Stimulated activated CD4-positive, alpha-beta T cell treated with anti-CD3 and anti-CD28 coated beads, Interleukin-2, amount 100 ng/mL, for 4 hours (primary cell): ENCODE results near the gene ARHGAP44.
"Not testable (repeated sequence)": the region's sequence is repeated elsewhere in the genome, so short reads cannot be mapped to it uniquely, and the experiment has no call there.

ENCODE experiments used
- DNase-seq: peaks from one replicate; pipeline ENCODE4 v3.0.0-alpha.2; 2020; ENCODE audit warnings: low read depth

ARHGAP44 gene

DNA sequence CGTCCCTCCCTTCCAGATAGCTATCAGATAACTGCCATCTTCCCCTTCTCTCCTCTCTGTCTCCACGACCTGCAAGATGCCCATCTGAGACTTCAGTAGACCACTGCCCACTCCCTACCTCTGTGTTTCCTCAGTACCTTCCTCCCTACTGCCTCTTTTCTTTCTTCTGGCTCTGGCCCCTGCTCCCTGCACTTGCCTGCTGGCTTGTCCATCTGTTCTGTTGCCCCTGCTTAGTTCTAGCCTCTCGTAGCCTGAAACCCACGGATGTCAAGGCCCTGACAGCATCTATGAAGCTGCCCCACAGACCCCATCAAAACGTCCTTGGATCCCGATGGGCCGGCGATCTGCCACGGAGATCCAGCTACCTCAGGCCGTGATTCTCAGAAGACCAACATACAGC lies 175.5 kb downstream of the ARHGAP44 start:
- no peak for DNase-seq

- no peak for DNase-seq
Observed at GRCh38 chr17:12965988-12966387, 176.7 kb downstream of the ARHGAP44 start.

GRCh38 chr17:12966413-12966812 lies 177.1 kb downstream of the ARHGAP44 start:
- no peak for DNase-seq

DNA sequence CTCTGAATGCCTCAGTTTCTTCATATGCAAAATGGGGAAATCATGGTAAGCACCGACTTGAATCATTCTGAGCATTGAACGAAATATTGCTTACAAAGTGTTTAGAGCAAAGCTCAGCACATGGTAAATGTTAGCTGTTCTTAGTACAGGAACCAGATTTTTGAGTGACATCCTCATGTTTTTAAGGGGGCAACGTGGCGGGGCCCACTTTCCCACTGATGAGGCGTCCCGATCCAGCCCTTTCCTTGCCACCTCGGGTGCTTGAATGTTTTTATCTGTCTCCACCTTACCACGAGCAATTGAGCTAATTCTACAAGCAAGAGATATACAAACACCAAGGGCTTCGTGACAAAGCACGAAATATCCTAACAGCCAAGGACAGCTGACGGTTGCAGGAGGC lies 178.7 kb downstream of the ARHGAP44 start:
- DNase-seq = no peak

DNA sequence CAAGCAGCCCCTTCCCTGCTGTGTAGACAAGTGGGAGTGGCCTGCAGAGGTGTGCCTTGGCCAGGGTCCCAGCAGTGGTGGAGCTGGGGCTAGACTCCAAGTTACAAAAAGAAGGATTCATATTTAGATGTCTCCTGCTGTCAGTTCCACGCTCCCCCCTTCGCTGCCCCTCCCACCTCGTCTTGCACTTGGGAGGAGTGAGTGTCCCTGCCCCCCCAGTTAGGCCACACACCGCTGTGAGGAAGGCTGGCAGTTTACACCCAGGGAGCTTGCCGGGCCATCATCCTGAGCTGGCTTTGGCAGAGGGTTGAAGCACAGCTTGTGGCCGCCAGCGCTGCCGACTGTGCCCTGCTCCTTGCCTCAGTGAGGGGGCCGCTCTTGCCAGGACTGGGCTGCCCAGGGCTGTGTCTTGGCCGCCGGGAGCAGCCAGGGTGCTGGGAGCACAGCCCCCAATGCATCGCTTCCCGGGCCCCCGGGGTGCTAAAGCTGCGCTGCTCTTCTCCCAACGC lies 184.3 kb downstream of the ARHGAP44 start:
- DNase-seq = no peak

GRCh38 chr17:12974005-12974531 lies 184.8 kb downstream of the ARHGAP44 start:
- no peak for DNase-seq

GRCh38 chr17:12977008-12977751 lies 187.9 kb downstream of the ARHGAP44 start:
- DNase-seq = no peak

DNA sequence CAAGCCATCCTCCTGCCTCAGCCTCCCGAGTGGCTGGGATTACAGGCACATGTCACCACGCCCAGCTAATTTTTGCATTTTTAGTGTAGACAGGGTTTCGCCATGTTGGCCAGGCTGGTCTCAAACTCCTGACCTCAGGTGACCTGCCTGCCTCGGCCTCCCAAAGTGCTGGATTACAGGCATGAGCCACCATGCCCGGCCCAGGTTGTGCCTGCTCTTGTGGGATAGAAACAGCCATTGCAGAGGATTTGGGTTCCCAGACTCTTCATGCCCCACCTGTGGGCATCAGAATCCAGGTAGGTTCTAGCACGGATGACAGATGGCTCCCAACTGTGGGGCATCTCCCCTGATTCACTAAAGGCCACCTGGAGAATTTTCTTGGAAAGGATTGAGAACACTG lies 189.5 kb downstream of the ARHGAP44 start:
- not testable (repeated sequence) for DNase-seq

GRCh38 chr17:12979246-12979645 lies 189.9 kb downstream of the ARHGAP44 start:
- DNase-seq = no peak

GRCh38 chr17:12979826-12980500 lies 190.7 kb downstream of the ARHGAP44 start:
- no peak for DNase-seq

DNA sequence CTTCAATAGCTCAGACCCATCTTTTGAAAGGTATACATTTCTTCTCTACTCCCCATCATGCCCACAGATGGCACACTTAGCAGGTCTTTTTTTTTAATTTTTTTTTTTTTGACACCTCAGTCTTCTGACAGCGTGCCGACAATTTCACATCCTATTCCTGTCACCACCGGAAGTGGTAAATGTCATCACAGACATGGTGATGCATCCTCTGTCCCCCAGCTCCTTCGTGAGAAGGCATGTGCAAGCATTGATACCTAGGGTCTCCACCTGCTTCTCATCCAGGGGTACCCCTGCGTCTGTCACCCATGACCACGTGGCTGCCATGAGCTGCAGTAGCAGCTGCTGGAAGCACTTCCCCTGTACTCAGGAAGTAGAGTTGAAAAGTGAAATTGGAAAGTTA lies 192.9 kb downstream of the ARHGAP44 start:
- DNase-seq = no peak

DNA sequence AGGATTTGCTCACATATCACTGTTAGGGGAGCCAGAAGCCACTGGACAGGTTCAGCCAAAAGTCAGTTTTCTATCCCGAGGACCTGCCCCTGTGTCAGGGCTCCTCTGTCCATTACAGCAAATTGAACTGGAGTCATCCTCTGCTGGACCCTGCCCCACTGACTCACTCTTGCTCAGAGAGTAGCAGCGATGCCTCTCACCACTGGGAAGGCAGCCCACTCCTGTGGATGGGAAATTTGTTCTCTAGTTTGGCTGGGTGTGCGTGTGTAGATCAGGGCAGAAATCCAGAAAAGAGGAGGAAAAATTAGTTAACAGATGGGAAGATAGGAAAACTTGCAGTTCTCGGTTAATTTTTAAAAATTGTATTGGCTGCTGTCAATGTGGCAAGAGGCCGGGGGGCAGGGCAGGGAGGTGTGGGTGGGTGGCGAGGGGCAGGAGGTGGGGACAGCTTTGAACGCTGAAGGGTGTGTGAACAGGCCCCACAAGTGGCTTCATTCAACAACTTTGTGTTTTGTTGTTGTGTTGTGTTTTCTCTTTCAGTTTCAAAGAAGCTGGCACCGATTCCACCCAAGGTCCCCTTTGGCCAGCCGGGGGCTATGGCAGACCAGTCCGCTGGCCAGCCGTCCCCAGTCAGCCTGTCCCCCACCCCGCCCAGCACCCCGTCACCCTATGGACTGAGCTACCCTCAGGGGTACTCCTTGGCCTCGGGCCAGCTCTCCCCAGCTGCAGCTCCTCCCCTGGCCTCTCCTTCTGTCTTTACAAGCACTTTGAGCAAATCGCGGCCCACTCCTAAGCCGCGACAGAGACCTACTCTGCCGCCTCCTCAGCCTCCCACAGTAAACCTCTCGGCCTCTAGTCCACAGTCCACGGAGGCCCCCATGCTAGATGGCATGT lies 194.9 kb downstream of the ARHGAP44 start:
- no peak for DNase-seq

DNA sequence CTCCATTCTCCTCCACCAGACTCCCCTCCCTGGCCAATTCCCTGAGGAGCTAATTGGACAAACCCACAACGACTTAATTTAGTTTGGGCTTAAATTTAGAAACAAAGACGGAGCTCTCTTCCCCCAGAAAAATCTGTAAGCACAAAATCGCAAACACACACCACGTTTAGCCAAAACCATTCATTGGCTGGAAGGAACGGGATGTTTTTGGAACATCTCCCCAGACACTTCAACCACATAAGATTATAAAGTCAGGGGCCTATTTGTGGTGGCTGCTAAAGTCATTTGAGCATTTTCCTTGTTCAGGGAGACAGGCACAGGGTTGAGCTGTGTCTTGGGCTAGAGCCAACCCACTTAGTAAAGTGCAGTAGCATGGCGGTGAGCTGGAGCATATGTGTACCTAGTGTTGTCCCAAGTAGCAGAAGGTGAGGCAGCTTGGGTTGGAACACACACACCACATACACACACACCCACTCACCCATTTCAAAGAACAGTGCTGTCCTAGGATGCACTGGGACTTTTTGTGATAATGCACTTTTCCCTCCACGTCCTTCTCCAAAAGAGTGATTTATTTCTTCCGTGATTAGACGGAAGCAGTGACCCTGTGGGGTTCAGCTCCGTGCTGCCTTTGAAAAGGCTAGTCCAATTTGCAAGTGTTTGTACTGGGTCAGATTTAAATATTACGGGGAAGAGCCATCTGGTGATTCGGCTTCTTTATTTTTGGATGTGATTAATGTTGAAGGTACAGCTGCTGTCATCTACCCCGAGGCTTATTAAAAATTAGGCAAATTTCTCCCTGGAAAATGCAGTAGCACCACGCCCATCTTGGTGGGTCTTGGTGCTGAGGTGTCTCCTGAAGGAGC lies 196.4 kb downstream of the ARHGAP44 start:
- no peak for DNase-seq

DNA sequence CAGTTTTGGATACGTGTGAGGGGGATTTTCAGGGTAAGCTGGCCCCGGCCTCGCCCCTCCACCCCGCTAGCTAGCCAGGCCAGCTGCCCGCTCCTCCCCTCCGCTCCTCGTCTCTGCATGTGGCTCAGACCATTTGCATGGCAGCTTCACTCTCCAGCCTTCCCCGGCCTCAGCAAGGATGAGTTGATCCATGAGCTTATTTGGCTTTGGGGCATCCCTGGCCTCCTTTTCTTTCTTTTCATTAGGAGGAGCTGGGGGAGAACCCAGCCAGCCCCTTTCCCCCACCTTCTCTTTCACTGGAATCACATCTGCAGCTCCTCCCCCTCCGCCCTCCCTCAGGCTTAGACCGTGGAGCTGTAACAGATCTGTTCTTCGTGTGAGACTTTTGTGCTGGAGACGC lies 197.8 kb downstream of the ARHGAP44 start:
- DNase-seq = no peak

DNA sequence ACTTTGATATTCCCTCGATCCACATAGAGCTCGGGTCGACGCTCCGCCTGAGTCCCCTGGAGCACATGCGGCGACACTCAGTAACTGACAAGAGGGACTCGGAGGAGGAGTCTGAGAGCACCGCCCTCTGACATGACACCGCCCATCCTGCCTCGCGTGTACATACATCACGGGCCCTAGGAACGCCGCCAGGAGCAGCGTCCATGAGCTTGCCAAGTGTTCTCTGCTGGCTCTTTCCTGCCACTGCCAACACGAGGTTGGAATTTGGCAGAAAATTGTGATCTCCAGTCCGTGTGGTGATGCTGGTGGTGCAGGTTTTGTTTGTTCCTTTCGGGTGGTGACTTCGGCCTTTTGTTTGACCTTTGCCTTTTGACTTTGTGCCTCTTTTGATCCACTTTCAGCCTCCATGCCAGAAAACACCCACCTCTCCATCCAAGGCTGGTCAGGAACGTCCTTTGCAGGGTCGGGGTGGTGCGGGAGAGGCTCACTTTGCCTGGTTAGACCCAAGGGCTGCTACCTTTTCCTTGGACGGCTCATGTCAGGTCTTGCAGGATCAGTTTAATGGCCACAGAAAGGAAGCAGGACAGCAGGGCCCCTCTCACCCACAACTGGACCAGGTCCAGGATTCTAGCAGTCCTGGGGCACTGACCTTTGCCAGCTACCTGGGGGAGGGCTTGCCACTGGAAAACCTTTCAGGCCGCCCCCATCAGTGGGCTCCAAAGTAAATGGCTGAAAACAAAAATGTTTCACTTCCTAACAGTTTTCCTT lies 200.9 kb downstream of the ARHGAP44 start:
- no peak for DNase-seq

DNA sequence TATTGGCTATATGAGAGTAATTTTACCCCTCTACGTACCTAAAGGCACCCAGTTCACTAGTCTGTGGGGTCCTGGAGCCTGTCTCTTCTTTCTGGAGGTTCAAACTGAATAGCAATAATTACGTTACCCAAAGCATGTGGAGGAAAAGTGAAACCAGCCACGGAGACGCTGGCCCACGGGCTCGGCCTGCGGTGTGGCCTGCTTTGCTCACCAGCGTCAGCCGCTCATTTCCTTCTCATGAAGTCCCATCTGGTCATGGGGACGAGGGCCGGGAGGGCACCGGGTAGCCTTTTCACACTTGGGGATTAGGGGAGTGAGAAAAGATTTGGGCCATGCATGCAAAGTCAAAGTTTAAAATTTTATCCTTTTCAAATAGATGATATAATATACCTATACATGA lies 201.6 kb downstream of the ARHGAP44 start:
- no peak for DNase-seq

DNA sequence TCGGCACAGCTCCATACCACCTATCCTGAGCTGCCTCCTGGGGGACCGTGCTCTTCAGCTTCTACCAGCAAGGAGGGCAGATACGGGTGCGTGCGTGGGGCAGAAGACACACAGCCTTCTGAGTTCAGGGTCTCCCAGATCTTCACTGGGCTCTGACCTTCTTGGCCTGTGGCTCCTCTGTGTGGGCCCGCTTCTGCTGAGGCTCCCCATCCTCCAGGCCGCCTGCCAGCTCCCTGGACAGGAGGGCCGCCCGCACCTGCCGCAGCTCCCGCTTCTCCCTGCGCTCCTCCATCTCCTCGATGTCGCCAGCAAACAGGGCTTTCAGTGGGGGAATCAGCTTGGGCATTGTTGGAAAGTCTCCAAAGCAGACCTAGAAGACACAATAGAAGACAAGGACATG lies 203.4 kb downstream of the ARHGAP44 start:
- DNase-seq = no peak

DNA sequence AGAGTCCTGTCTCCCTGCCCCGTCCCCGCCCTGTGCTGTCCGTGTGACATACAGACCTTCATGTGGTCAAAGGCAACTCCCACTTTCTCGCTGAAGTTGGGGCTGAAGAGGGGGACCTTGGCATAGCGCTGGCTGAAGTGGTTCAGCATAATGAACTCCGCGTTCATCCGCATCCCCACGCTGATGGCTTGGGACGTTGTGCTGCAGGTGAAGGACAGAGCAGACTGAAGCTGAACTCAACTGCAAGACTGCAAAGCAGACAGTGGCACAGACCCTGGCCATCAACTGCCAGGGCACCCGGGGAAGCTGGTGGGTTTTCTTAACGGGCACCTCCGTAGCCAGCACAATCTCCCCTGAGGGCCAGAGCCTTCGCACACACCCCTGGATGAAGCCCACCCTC lies 204.3 kb downstream of the ARHGAP44 start:
- DNase-seq = no peak

DNA sequence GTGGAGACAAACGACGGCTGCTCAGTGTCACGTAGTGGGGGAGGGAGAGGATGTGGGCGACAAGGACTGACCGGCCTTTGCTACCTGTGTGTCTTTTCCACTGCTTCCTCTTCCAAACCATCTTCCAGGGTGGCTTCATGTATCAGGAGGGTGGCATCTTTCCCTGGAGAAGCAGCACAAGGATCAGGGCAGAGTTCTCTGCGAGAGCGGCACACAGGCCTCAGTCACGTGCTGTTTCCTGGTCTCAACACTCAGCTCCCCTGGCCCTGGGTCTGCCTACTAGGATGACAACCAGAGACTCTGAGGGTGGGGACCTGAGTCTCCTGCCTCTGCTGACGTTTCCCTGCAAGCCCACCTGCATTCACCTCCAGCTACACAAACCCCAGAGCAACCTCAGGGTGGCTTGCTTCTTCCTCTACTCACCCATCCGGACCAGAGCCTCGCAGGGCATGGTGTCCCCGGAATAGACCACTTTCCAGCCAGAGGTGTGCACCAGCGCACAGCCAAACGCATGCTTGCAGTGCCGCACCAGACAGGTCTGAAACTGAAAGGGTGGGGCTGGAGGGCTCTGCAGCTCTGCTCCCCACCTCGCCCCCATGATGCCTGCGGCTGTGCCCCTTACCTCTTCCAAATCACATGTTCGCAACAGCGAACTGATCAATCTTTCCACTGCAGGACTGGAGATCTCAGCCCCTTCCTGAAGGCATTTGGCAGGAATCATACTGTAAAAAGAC lies 205.2 kb downstream of the ARHGAP44 start:
- DNase-seq = no peak
